AG04449 (cell line): Measurements from ENCODE around the gene PLXNA3.

Source experiments
- CTCF ChIA-PET: fragments of 350-600 bp; formaldehyde crosslinking; extraction: SDS; loops from one replicate; lab custom pipeline; 2021; ENCODE audit warnings: antibody characterized with exemption; lab: Yijun Ruan, JAX
- POLR2A ChIA-PET: fragments of 400-600, 350-600 bp; formaldehyde crosslinking; extraction: SDS; loops from one replicate; lab custom pipeline; 2020; ENCODE audit warnings: antibody characterized with exemption, inconsistent platforms; lab: Yijun Ruan, JAX
- DNase-seq: peaks from one replicate; pipeline ENCODE4 v3.0.0-alpha.2; 2010; ENCODE audit warnings: low read depth, low spot score
- H3K4me3 ChIP-seq: 2 replicates; pipeline ENCODE4 v1.5.1; 2011; ENCODE audit warnings: low read depth, mild to moderate bottlenecking, control low read depth, low read length
- TF ChIP-seq, protein P1 (sequence below): IDR thresholded peaks from one replicate; pipeline ENCODE4 v1.5.1; 2011; ENCODE audit warnings: mild to moderate bottlenecking, moderate library complexity, low read length, control low read depth, inconsistent platforms; ENCODE audit not compliant: insufficient read depth; ENCODE audit errors: missing control alignments

PLXNA3 gene

GRCh38 chrX:154446430-154446829, 11.7 kb upstream of the PLXNA3 start:
- TF ChIP-seq, protein P1, sequence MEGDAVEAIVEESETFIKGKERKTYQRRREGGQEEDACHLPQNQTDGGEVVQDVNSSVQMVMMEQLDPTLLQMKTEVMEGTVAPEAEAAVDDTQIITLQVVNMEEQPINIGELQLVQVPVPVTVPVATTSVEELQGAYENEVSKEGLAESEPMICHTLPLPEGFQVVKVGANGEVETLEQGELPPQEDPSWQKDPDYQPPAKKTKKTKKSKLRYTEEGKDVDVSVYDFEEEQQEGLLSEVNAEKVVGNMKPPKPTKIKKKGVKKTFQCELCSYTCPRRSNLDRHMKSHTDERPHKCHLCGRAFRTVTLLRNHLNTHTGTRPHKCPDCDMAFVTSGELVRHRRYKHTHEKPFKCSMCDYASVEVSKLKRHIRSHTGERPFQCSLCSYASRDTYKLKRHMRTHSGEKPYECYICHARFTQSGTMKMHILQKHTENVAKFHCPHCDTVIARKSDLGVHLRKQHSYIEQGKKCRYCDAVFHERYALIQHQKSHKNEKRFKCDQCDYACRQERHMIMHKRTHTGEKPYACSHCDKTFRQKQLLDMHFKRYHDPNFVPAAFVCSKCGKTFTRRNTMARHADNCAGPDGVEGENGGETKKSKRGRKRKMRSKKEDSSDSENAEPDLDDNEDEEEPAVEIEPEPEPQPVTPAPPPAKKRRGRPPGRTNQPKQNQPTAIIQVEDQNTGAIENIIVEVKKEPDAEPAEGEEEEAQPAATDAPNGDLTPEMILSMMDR = no peak
- ChIA-PET CTCF (interaction anchor here (0.8 kb wide), 1 partner anchor 81 kb away, joined by 3 read pairs; no protein-coding TSS in a partner anchor), POLR2A (interaction anchor here (0.6 to 1.3 kb wide), 2 partner anchors 13 to 23 kb away, joined by 3 to 5 read pairs; no protein-coding TSS in a partner anchor)
- H3K4me3 ChIP-seq = no peak overlapping the region
- DNase-seq = no peak

DNA sequence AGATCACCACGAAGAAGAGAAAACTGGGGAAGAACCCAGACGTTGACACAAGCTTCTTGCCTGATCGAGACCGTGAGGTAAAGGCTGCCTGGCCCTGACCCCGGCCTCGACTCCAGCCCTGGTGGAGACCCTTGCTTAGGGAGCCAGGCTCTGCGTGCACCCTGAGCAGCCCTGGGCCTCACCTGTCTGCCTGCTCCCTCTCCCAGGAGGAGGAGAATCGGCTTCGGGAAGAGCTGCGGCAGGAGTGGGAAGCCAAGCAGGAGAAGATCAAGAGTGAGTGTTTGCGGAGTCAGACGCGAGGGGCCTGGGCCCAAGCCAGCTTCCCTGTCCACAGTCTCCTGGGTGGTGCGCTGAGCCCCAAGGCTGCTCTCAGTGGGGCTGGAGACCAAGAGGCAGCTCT, 9.6 kb upstream of the PLXNA3 start:
- DNase-seq = no peak
- H3K4me3 ChIP-seq = no peak overlapping the region
- CTCF ChIA-PET = interaction anchor here (1.1 kb wide), 1 partner anchor 79 kb away, joined by 3 read pairs; no protein-coding TSS in a partner anchor
- TF ChIP-seq, protein P1 = no peak
- POLR2A ChIA-PET = interaction anchor here (0.7 to 2.3 kb wide), 2 partner anchors 11 to 28 kb away, joined by 3 to 8 read pairs; no protein-coding TSS in a partner anchor

GRCh38 chrX:154449618-154450017, 8.5 kb upstream of the PLXNA3 start:
- no peak overlapping the region for H3K4me3 ChIP-seq
- ChIA-PET POLR2A (interaction anchor here (2.3 kb wide), 1 partner anchor 10 kb away, joined by 8 read pairs; no protein-coding TSS in a partner anchor), CTCF (no interaction called here)
- TF ChIP-seq, protein P1 = no peak
- no peak for DNase-seq

DNA sequence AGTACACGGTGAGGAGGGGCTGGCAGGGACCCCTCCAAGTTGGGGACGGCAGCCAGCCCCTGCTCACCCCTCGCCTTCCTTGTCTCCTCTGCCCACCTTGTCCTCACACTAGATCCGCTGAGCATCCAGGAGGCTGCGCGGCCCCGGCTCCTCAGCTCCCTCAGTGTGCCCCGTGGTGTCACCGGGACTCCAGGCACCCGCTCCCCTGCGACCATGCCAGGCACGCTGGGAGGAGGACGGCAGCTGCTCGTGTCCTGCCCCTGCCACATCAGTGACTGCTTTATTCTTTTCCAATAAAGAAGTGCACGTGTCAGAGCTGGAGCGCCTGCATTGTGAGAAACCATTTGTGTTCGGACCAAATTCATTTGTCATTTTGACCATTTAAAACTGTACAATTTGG, 7.8 kb upstream of the PLXNA3 start:
- TF ChIP-seq, protein P1 = no peak
- H3K4me3 ChIP-seq = no peak overlapping the region
- POLR2A ChIA-PET = interaction anchor here (2.3 kb wide), 1 partner anchor 9 kb away, joined by 8 read pairs; no protein-coding TSS in a partner anchor
- CTCF ChIA-PET = no interaction called here
- DNase-seq = no peak

DNA sequence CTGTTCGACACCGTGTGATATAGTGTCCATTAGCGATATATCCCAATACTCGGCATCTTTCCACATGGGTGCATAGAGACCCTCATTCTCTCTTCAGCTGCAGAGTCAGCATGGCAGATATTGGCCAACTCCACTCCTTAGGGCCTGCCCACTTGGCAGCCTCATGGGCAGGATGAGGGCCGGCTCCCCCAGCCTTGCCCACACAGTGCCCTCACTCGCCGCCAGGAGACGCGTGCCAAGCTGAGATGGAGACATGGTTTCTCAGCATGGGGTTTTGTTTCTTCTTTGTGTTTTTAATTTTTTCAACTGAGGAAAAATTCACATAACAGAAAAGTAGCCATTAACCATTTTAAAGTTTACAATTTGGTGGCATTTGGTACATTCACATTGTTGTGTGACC, 5.3 kb upstream of the PLXNA3 start:
- no peak for DNase-seq
- POLR2A ChIA-PET = interaction anchor here (0.9 kb wide), 1 partner anchor 11 kb away, joined by 3 read pairs; no protein-coding TSS in a partner anchor
- CTCF ChIA-PET = no interaction called here
- no peak overlapping the region for H3K4me3 ChIP-seq
- TF ChIP-seq, protein P1 = no peak

- peak overlapping the region; percentile 52 for H3K4me3 ChIP-seq
- CTCF ChIA-PET = no interaction called here
- TF ChIP-seq, protein P1 = no peak
- DNase-seq = no peak
- POLR2A ChIA-PET = interaction anchor here (0.7 to 1.0 kb wide), 2 partner anchors 12 to 76 kb away, joined by 3 read pairs; no protein-coding TSS in a partner anchor
Measured at GRCh38 chrX:154457491-154458115, 478 bp upstream of the PLXNA3 start.
